ENCODE data around the gene ELAVL1.
"Not testable (repeated sequence)": the region's sequence is repeated elsewhere in the genome, so short reads cannot be mapped to it uniquely, and the experiment has no call there.

The ELAVL1 gene

DNA sequence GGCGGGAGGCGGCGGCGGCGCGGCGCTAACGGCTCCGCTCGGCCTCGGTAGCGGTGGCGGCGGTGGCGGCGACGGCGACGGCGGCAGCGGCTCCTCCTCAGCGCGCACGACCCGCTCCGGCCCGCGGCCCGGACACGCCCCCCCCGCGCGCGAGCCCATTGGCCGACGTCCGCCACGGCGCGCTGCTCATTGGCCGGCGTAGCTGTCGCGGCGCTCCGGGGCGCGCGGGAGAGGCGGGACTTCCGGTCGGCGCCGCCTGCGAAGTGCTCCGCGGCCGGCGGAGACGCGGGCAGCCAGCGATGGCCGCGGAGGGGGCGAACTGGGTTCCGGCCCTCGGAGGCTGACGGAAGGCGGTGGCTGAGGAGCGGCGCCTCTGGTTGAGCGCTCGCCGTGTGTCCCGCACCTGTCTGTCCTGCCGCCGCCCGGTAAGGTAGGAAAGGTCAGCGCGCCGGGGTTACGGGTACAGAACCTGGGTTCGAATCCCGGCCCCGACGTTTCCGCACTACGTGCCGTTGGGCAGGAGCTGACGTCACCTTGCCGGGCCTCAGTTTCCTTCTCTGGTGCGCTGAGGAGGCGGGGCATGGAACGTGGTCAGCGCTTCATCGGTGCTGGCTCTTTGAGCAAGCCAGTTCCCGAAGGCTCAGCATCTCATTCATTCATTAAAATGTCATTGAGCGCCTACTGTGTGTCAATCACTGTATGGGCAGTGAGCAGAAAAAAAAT is at the start of gene ELAVL1:
Gene ELAVL1, minus strand, starts transcription at position 108 of the 723 bp plus-strand sequence. CDS start 13,826 bp downstream, outside the sequence.
- DNase-seq = peak; percentile 84

DNA sequence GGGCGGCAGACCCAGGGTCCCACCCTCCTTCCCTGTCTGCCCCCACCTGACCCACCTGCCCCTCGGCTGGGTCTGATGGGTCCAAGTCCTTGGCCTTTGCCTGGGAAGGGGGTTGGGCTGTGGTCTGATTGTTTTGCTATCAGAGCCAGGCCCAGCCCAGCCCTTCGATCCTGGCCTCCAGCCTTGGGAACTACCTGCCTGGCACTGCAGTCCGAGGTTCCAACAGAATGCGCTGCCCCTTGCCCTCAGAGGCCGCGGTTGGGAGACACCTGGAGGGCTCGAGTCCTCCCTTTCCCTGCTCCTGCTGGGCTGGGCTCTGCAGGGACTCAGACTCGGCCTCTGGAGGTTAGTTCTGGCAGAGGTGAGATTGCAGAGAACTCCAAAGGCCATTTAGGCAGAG is 48.7 kb upstream of the ELAVL1 start:
- DNase-seq = no peak

DNA sequence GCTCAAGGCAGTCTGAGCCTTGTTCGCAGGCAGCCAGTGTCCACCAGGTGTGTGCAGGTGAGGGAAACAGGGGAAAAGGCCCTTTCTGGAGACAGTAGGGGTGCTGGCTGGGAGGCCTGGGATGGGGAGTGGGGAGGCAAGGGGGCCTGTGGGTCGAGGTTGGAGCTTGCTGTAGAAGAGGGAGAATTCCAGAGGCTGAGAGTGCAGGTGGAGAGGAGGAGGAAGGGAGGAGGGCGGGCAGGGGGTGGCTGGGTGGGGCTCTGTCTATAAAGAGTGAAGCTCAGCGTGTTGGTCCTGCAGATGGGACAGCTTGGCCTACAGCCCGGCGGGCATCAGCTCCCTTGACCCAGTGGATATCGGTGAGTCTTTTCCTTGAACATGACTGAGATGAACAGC is 47.0 kb upstream of the ELAVL1 start, which contains the start of gene CCL25:
Gene CCL25, plus strand, starts transcription at position 297 of the 396 bp plus-strand sequence. CDS start 290 bp downstream, outside the sequence.
- DNase-seq = no peak

DNA sequence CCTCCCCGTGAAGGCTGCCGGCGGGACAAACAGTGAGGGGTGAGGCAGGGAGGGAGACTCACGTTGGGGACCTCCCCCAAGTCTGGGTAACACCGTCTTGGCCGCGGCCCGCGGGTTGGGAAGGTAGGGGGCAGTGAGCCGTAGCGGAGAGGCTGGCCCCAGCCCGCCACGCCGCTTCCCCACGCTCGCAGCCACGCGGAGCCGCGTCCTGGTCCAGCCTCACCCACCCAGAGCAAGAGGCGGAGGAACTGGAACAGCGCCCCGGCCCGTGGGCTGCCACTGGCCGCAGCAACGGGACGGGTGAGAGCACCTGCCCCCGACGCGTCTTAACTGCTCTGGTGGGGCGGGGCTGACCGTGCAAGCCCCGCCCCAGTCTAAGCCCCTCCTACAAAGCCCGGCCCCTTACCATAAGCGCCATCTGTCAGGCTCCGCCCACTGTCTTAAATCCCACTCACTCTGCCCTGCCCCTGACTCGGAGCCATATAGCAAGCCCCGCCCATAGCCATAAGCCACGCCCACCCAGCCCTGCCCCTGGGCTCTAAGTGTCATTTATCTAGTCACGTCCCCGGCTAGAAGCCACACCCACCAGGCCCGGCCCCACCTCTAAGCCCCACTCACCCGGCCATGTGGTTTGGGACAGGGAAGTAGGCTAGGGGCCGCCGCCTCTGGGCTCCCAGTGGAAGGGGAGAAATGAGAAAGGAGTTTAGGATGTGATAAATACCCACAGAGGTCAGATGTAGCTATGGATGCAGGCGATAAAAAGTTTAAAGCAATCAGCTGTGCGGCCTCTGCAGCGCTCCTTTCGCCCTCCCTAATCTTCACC is 45.0 kb upstream of the ELAVL1 start:
- peak; percentile 81 for DNase-seq

DNA sequence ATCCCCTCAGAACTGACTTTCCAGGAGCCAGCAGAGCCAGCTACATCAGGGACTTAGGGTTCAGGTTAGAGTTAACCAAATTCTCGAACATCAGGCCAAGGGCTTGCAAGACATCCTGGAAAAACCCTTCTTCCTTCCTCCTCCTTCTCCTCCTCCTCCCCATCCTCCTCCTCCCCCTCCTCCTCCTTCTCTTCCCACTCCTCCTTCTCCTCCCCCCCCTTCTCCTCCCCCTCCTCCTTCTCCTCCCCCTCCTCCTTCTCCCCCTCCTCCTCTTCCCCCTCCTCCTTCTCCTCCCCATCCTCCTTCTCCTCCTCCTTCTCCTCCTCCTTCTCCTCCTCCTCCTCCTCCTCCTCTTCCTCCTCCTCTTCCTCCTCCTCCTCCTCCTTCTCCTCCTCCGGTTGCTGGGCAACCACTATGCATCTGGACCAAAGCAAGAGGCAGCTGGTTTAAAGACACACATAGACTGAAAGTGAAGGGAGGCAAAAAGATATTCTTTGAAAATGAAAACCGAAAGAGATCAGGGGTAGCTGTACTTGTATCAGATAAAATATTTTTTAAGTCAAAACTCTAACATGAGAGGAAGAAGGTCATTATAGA is 41.2 kb upstream of the ELAVL1 start:
- no peak for DNase-seq

DNA sequence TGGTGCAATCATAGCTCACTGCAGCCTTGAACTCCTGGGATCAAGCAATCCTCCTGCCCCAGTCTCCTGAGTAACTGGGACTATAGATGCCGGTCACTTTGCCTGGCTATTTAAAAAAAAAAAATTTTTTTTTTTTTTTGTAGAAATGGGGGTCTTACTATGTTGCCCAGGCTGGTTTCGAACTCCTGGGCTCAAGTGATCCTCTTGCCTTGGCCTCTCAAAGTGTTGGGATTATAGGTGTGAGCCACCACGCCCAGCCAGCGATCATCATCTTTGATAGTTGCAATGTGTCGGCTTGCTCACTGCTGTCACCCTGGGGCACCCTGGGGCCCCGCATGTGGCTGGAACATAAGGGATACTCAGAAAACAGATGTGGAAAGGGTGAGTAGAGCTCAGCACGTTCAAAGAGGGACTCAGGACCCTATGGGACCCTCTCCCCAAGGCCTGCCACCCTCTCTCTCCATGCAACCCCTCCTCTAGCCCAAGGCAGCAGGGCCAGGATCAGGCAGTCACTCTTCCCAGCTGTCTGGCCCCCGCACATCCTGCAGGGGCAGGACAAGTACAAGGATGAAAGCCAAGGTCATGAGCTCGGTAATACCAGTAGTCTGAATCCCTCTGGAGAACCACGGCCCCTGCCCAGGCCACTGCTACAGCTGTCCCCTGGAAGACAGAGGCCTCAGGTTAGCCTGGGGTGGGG is 40.6 kb upstream of the ELAVL1 start:
- DNase-seq = no peak

DNA sequence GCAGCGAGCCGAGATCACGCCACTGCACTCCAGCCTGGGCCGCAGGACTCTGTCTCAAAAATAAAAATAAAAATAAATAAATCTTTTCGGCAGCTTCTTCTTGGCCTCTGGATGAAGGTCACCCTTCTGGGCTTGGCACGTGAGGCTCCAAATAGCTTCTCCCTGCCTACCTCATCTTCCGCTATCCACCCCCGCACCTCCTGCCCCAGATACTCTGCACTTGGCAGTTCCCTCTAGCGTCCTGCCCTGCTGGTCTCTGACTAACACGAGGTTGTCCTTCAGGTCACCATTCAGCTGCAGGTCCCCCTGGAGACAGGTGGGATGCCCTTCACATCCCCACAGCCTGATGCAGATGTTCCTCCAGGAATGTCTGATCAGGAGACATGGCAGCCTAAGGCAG is 38.6 kb upstream of the ELAVL1 start:
- DNase-seq = no peak

DNA sequence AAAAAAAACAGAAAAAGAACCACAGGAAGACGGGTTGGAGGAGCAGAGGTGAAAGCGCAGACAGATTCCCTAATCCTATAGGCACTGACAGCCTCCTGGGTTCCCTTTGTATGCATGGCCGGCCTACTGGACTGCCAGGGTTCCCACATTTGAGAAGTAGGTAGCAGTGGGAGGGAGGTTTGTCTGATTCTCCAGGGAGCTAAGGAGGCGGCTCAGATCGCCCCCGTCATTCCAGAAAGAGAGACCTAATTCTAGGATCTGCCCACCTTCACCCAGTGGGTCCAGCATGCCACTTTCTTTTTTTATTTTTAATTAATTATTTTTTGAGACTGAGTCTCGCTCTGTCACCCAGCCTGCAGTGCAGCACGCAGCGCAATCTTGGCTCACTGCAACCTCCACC is 37.5 kb upstream of the ELAVL1 start:
- no peak for DNase-seq

DNA sequence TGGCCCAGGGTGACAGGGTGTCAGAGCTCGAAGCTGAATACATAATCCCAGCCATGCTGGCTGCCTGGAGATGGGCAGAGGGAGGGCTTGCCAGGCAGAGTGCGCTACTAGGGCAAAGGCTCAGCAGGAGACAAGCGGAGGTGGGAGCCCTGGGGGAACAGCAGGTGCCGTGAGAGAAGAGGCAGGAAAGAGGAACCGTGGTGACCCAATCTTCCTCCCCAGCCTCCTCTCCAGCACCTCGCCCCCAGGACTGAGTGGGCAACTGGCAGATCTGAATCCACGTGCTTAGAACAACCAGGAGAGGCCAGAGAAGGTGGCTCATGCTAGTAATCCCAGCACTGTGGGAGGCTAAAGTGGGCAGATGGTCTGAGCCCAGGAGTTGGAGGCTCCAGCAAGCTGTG is 36.1 kb upstream of the ELAVL1 start:
- DNase-seq = no peak

DNA sequence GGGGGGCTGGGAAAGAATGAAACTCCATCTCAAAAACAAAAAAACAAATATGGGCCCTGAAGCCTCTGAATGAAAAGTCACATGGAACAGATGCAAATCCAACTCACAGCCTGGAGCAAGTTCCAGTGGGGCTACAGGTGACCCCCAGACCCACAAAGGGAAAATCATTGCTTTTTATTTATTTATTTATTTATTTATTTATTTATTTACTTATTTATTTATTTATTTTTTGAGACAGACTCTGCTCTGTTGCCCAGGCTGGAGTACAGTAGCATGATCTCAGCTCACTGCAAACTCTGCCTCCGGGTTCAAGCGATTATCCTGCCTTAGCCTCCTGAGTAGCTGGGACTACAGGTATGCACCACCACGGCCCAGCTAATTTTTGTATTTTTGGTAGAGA is 33.8 kb upstream of the ELAVL1 start:
- no peak for DNase-seq

DNA sequence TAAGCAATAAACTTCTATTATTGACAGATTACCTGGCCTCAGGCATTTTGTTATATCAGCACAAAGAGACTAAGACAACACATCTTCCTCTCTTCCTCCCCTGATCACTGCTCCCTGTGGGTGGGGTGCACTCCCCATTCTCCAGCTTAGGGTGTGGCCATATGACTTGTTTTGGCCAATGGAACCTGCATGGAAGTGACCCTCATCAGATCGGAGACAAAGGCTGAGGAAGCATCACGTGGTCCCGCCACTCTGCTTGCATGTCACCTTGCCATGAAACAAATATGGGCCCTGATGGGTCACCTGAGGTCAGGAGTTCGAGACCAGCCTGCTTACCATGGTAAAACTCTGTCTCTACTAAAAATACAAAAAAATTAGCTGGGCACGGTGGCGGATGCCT is 33.4 kb upstream of the ELAVL1 start:
- no peak for DNase-seq

DNA sequence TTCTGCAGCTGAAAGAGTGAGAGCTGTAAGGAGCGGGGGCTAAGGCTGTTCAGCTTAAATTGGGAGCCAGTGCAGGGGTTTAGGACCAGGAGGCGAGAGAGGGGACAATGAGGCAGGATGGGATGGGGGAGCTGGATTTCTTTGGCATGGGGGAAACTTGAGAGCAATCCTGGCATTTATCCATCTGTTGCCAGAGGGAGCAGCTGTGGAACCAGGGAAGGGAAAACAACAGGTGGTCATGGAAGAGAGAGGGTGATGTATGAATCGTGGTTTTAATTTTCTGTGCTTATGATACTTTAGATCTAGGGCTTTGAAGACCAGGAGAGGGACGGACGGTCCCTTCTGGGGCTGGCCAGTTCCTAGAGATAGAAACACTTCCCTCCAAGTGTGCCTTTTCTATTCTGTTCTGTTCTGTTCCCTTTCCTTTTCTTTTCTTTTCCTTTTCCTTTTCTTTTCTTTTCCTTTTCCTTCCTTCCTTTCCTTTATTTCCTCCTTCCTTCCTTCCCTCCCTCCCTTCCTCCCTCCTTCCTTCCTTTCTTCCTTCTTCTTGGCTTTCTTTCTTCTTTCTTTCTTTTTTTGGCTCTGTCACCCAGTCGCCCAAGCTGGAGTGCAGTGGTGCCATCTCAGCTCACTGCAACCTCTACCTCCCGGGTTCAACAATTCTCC is 31.1 kb upstream of the ELAVL1 start:
- DNase-seq = no peak

DNA sequence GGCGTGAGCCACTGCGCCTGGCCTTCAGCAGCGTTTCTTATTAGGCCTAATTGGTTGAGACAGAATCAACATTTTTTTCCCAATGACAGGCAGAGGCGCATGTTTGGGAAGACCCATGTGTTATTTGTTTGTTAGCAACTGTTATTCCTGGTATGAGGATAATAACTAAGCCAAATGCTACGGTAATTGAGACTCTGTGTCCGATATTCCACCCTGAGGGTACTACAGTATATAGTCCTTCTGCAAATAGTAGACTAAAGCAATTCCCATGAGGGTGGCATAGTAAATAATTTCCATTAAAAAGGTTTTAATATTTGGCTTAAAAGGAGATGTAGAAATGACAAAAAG is 28.7 kb upstream of the ELAVL1 start:
- DNase-seq = no peak

DNA sequence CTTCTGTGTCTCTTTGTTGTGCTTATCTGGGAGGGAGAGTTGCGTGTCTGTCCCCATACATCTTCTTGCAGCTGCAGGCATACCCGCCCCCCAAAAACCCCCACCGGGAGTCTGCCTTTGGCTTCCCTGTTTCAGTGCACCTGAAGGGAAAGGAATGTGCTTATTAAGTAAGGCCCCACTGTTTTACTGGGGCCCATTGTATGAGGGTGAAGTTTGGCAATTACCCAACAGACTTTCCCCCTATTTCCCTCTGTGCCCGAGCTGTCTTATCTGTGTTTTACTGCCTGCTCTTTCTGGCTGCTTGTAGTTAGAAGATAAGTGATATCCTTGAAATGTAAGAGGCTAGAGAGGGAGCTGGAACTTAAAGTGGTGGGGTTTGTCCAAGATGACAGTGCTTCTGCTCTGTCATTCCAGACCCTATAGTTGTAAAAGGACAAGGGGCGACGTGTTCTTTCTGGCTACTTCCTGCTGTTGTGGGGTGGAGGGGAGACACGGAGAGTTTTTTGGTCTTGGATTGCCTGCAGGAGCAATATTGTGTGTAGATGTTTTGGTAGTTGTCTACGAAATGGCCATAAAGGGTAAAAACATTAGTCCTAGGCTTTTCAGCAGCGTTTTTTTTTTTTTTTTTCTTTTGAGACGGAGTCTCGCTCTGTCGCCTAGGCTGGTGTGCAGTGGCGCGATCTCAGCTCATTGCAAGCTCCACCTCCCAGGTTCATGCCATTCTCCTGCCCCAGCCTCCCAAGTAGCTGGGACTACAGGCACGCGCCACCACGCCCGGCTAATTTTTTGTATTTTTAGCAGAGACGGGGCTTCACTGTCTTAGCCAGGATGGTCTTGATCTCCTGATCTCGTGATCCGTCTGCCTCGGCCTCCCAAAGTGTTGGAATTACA is 28.1 kb upstream of the ELAVL1 start:
- DNase-seq = not testable (repeated sequence)

DNA sequence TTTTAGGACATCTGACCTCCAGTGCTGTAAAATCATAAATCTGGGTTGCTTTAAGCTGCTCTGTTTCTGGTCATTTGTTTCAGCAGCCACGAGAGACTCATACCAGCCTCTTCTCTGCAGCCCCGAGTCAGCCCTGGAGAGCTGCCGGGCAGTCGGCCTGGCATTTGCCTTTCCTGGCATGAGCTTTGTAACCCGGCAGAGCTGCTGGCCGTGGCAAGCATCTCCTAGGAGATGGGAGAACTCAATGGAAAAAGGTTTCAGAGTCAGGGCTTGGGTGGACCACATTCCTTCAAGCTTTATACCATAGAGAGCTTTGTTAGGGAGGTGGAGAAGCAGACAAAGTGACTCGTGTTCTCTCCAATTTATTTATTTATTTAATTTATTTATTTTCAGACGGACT is 25.5 kb upstream of the ELAVL1 start:
- DNase-seq = no peak

DNA sequence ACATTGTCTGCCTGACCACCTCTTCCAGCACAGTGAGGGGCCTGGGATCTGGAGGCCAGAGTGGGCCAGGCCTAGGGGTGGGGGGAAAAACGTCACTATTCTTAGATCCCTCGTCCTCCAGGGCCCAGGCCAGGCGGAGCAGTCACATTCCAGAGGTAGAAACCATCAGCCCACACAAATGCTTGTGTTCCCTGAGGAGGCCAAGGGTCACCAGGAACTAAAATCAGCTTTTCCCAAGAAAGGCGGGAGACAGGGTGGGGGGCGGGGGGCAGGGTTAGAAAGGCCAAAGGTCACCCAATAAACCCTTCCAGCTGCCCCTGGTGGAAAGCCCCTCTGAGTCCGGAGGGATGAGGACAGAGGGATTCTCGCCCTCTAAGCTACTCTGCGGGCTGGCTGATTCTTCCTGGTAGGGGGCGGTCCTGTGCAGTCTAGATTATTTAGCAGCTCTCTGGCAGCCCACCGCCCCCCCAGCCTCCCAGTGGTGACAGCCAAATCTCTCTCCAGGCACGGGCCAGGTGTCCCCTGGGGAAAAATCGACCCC is 23.6 kb upstream of the ELAVL1 start:
- no peak for DNase-seq

DNA sequence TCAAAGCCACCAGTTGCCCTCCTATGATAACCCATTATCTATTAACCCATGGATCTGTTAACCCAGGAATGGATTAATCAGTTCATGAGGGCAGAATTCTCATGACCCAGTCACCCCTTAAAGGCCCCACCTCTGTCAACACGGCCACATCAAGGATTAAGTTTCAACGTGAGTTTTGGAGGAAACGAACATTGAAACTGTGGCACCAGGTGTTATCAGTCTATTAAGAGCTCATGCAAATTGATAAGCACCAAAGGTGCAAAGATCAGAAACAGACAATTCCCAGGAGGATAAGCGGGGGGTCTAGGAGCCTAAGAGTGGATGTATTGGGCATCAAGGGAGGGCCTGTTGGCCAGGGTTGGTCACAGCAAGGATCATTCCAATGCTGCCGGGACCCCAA is 19.9 kb upstream of the ELAVL1 start:
- no peak for DNase-seq

DNA sequence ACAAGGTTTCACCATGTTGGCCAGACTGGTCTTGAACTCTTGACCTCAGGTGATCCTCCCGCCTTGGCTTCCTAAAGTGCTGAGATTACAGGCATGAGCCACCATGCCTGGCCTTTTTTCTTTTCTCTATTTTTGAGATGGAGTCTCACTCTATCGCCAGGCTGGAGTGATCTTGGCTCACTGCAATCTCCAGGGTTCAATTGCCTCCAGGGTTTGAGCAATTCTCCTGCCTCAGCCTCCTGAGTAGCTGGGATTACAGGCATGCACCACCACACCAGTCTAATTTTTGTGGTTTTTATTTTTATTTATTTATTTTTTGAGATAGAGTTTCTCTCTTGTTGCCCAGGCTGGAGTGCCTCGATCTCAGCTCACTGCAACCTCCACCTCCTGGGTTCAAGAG is 18.8 kb upstream of the ELAVL1 start:
- DNase-seq = not testable (repeated sequence)

DNA sequence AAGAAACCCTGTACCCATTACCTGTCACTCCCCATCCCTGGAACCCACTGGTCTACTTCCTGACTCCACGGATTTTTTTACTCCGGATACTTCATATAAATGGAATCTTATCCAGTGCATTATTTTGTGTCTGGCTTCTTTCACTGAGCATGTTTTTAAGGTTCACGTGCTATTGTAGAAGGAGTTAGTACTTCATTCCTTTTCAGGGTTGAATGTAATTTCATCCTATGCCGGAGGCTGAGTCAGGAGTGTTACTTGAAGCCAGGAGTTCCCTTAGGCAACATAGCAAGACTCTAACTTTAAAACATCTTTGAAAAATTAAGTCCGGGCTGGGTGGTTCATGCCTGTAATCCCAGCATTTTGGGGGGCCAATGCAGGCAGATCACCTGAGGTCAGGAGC is 17.9 kb upstream of the ELAVL1 start:
- DNase-seq = no peak

DNA sequence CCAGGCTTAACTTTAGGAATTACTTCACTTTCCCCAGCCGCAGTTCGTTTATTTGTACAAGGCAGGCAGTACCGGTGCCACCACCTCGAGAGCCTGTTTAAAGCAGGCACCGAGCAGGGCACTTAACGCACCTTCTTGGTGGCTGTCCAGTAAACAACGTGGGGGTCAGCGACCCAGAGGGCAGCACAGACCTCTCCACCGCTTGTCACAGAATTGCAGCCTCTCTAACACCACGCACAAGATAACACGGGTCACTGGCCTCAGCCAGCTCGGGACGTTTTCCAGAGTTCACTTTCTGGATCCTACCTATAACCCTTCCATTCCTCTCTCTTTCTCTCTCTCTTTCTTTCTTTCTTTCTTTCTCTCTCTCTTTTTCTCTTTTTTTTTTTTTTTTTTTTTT is 16.8 kb upstream of the ELAVL1 start:
- no peak for DNase-seq

DNA sequence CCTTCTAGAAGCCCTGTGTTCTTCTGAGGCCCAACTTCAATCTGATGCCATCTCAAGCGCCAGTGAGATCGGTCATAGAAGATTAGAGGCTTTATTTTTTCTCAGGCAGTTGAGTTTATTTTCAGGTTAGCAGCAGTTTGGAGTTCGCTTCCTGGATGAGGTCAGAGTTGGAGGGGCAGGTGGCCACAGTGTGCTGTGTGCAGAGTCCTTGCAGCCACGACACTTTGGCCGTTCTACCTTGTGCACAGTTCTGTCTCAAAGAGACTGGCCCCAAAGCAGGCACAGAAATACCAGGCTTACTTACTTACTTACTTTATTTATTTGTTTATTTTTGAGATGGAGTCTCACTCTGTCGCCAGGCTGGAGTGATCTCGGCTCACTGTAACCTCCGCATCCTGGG is 15.9 kb upstream of the ELAVL1 start:
- no peak for DNase-seq

Data from CD4-positive, alpha-beta T cell treated with Interleukin-4 for 4 hours (primary cell).